Measurements from ENCODE around the gene TMEM178B.

TMEM178B gene

DNA sequence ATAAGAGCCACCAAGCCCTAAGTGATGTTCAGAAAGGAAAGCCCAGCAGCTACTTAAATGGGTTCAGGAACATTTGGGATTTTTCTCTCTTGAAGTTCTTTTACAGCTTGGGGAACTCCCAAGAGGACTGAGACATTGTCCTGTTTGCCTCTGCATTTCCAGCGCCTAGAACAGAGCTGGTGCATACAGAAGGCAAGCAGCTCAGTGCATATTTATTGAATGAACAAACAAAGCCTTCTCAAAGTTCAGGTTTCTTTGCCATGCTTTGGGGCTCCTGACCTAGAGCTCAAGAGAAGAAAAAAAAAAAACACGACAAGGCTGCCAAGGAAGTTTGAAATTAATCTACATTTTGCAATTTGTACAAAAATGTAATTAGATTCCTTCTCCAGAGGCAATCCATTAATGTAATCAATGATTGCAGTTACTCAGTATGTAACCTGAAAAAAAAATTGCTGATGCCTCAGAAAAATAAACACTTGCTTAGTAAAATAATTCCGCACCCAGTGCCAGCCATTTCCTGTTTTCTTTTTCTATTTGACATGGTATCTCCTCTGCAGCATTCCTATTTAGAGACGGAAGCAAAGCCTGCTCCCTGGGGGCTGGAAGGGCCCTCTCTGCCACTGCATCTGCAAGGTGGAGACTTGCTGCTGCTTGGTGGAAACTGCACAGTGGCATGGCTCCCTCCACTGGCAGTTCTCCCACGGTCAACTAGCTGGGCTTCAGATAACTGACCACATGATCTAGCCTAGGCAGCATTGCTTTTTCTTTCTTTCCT lies 157.3 kb downstream of the TMEM178B start:
- H3K4me3 ChIP-seq (ENCODE audit: low read depth in 1 of 2, low read length in 1 of 2) = no peak overlapping the region
- no peak overlapping the region for H3K27ac ChIP-seq
- no peaks in the 10 kb centered on the region for H3K27me3 ChIP-seq
- H3K4me1 ChIP-seq (ENCODE audit: control insufficient read depth in 1 of 2, insufficient read depth in 1 of 2, low read depth in 1 of 2, low read length in 1 of 2) = no peaks in the 10 kb centered on the region
- no peaks in the 10 kb centered on the region for H3K9me3 ChIP-seq
- TF ChIP-seq, protein P1, sequence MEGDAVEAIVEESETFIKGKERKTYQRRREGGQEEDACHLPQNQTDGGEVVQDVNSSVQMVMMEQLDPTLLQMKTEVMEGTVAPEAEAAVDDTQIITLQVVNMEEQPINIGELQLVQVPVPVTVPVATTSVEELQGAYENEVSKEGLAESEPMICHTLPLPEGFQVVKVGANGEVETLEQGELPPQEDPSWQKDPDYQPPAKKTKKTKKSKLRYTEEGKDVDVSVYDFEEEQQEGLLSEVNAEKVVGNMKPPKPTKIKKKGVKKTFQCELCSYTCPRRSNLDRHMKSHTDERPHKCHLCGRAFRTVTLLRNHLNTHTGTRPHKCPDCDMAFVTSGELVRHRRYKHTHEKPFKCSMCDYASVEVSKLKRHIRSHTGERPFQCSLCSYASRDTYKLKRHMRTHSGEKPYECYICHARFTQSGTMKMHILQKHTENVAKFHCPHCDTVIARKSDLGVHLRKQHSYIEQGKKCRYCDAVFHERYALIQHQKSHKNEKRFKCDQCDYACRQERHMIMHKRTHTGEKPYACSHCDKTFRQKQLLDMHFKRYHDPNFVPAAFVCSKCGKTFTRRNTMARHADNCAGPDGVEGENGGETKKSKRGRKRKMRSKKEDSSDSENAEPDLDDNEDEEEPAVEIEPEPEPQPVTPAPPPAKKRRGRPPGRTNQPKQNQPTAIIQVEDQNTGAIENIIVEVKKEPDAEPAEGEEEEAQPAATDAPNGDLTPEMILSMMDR (IDR thresholded peaks at IDR 0.05) = no peak
- no peaks in the 10 kb centered on the region for H3K36me3 ChIP-seq

DNA sequence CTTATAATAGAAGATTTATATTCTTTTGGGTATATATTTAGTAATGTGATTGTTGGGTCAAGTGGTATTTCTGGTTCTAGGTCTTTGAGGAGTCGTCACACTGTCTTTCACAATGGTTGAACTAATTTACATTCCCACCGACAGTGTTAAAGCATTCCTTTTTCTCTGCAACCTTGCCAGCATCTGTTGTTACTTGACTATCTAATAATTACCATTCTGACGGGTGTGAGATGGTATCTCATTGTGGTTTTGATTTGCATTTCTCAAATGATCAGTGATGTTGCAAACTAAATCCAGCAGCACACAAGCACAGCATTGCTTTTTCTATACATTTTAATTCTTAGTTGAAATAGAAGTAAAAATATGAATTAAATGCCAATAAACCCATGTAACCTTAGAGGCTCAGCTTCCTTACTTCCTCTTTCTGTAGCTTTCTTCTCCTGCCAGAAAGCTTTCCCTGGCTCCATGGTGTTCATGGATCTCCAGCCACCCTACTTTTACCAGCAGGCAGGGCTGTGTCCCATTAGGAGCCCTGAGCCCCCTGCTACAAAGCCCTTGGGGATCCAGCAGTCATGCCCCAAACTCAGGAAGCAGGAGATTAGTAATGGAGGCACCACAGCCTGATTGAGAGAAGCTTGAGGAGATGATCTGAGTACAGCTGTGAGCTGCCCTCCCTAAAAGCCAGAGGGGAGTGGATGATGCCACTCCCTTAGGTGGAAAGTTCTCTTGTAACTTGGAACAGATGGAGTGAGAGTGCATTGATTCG lies 158.6 kb downstream of the TMEM178B start:
- Histone ChIP-seq H3K36me3 (no peaks in the 10 kb centered on the region), H3K9me3 (no peaks in the 10 kb centered on the region), H3K4me1 (ENCODE audit: control insufficient read depth in 1 of 2, insufficient read depth in 1 of 2, low read depth in 1 of 2, low read length in 1 of 2) (no peaks in the 10 kb centered on the region), H3K27ac (no peak overlapping the region), H3K4me3 (ENCODE audit: low read depth in 1 of 2, low read length in 1 of 2) (no peak overlapping the region), H3K27me3 (no peaks in the 10 kb centered on the region)
- TF ChIP-seq, protein P1 (IDR thresholded peaks at IDR 0.05) = no peak

DNA sequence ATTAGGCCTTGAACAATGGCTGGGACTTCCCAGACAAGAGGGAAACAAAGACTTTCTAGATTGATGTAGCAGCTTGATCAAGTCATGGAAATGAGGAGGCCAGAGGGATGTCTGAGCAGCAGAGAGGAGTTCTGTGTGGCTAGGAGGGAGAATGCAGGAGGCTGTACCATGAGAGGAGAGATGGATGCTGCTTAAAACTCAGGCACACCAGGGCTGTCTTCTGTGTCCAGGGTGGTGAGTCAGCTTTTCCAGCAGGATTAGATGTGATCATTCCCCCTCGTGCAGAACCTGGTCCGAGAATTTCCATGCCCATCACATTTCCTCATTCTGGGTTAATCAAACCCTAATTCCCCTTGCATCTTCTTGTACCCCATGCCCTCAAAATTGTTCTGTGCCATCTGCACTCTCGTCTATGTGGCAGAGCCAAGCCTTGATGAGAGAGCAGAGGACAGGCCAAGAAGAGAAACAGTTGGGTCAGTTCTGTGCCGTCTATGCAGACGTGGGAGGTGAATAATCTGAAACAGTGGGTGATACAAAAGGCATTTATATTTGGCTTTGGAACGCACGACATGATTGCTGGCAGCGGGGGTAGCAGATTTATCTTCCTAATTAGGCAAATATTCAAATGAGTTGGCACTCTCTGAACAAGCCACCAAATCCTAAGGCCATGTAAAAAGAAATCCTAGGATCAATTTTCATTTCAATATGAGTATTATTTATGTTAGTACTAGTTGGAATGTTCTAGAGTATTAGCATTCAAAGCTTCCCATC lies 160.7 kb downstream of the TMEM178B start:
- H3K4me3 ChIP-seq (ENCODE audit: low read depth in 1 of 2, low read length in 1 of 2) = no peak overlapping the region
- H3K27ac ChIP-seq = no peak overlapping the region
- H3K36me3 ChIP-seq = no peaks in the 10 kb centered on the region
- H3K27me3 ChIP-seq = no peaks in the 10 kb centered on the region
- TF ChIP-seq, protein P1 (IDR thresholded peaks at IDR 0.05) = no peak
- no peaks in the 10 kb centered on the region for H3K9me3 ChIP-seq
- H3K4me1 ChIP-seq (ENCODE audit: control insufficient read depth in 1 of 2, insufficient read depth in 1 of 2, low read depth in 1 of 2, low read length in 1 of 2) = no peaks in the 10 kb centered on the region

DNA sequence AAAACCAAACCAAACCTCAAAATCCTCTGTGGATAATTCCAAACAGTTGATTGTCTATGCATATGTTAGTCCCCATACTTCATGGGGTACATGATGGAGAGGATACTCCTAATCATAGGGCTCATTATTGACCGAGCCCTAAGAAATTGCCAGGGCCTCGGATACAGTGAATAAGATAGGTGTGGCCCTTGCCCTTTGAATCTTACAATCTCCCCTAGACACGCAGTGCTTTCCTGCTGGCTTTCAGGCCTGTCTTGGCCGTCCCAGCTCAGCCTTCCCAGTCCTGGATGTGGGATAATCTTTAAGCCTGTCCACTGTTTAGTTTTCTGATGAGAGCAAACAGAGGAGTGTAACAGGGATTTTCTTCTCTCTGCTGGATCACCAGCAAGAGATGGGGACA lies 161.8 kb downstream of the TMEM178B start:
- H3K4me3 ChIP-seq (ENCODE audit: low read depth in 1 of 2, low read length in 1 of 2) = no peak overlapping the region
- TF ChIP-seq, protein P1 (IDR thresholded peaks at IDR 0.05) = no peak
- H3K36me3 ChIP-seq = no peaks in the 10 kb centered on the region
- no peaks in the 10 kb centered on the region for H3K9me3 ChIP-seq
- no peaks in the 10 kb centered on the region for H3K4me1 ChIP-seq (ENCODE audit: control insufficient read depth in 1 of 2, insufficient read depth in 1 of 2, low read depth in 1 of 2, low read length in 1 of 2)
- H3K27me3 ChIP-seq = no peaks in the 10 kb centered on the region
- no peak overlapping the region for H3K27ac ChIP-seq

DNA sequence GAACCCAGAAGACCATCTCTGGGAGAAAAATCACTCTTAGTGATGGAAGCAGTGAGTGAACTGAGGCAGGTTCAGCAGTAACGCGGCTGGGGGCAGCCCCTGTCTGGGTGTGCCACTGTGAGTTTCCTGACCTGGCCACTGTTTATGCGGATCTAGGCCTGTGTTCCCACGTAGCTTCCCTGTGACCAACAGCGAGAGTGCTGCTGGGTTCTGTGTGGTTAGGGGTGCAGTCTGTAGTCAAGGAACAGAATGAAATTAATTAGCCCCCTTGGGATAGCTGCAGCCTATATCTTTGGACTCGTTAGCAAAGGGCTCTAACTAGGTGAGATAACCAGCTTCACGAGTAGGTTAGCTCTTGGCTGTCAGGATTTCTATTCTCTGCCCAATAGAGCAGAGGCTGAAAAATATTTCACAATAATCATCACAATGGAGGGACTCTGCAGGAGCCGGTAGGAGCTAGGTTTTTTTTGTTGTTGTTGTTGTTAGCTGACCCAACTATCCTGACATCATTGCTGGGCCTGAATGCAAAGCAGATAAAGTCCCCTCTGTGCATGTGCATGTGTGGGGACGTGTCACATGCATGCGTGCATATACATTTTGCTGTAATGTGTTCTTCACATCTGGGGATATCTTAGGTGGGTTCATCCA lies 164.9 kb downstream of the TMEM178B start:
- no peaks in the 10 kb centered on the region for H3K27me3 ChIP-seq
- no peaks in the 10 kb centered on the region for H3K36me3 ChIP-seq
- no peaks in the 10 kb centered on the region for H3K9me3 ChIP-seq
- TF ChIP-seq, protein P1 (IDR thresholded peaks at IDR 0.05) = no peak
- no peak overlapping the region for H3K27ac ChIP-seq
- no peak overlapping the region for H3K4me3 ChIP-seq (ENCODE audit: low read depth in 1 of 2, low read length in 1 of 2)
- no peaks in the 10 kb centered on the region for H3K4me1 ChIP-seq (ENCODE audit: control insufficient read depth in 1 of 2, insufficient read depth in 1 of 2, low read depth in 1 of 2, low read length in 1 of 2)

Data from neutrophil (primary cell).